ENCODE data around the gene YLPM1.
"Not testable (repeated sequence)": the region's sequence is repeated elsewhere in the genome, so short reads cannot be mapped to it uniquely, and the experiment has no call there.

Gene YLPM1

GRCh38 chr14:74756326-74756725 is 6.8 kb upstream of the YLPM1 start:
- TF ChIP-seq, protein P1, sequence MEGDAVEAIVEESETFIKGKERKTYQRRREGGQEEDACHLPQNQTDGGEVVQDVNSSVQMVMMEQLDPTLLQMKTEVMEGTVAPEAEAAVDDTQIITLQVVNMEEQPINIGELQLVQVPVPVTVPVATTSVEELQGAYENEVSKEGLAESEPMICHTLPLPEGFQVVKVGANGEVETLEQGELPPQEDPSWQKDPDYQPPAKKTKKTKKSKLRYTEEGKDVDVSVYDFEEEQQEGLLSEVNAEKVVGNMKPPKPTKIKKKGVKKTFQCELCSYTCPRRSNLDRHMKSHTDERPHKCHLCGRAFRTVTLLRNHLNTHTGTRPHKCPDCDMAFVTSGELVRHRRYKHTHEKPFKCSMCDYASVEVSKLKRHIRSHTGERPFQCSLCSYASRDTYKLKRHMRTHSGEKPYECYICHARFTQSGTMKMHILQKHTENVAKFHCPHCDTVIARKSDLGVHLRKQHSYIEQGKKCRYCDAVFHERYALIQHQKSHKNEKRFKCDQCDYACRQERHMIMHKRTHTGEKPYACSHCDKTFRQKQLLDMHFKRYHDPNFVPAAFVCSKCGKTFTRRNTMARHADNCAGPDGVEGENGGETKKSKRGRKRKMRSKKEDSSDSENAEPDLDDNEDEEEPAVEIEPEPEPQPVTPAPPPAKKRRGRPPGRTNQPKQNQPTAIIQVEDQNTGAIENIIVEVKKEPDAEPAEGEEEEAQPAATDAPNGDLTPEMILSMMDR (IDR thresholded peaks at IDR 0.05), result no peak
- no peak overlapping the region for H3K27ac Mint-ChIP-seq
- H3K9me3 Mint-ChIP-seq, result peaks cover 22% of the 10 kb centered on the region

GRCh38 chr14:74758505-74758904 is 4.6 kb upstream of the YLPM1 start:
- not testable (repeated sequence) for H3K27ac Mint-ChIP-seq; H3K36me3 Mint-ChIP-seq (ENCODE audit: low read depth); H3K4me1 Mint-ChIP-seq; H3K4me3 Mint-ChIP-seq; H3K9me3 Mint-ChIP-seq; DNase-seq
- peaks cover 46% of the 10 kb centered on the region for H3K27me3 Mint-ChIP-seq (ENCODE audit: low read depth, poor library complexity)

More at GRCh38 chr14:74756326-74756725, 6.8 kb upstream of the YLPM1 start:
- no peak overlapping the region for H3K4me3 Mint-ChIP-seq
- peaks cover 46% of the 10 kb centered on the region for H3K27me3 Mint-ChIP-seq (ENCODE audit: low read depth, poor library complexity)
- DNase-seq, result no peak
- H3K36me3 Mint-ChIP-seq (ENCODE audit: low read depth), result peaks cover 9% of the 10 kb centered on the region
- H3K4me1 Mint-ChIP-seq, result no peaks in the 10 kb centered on the region

DNA sequence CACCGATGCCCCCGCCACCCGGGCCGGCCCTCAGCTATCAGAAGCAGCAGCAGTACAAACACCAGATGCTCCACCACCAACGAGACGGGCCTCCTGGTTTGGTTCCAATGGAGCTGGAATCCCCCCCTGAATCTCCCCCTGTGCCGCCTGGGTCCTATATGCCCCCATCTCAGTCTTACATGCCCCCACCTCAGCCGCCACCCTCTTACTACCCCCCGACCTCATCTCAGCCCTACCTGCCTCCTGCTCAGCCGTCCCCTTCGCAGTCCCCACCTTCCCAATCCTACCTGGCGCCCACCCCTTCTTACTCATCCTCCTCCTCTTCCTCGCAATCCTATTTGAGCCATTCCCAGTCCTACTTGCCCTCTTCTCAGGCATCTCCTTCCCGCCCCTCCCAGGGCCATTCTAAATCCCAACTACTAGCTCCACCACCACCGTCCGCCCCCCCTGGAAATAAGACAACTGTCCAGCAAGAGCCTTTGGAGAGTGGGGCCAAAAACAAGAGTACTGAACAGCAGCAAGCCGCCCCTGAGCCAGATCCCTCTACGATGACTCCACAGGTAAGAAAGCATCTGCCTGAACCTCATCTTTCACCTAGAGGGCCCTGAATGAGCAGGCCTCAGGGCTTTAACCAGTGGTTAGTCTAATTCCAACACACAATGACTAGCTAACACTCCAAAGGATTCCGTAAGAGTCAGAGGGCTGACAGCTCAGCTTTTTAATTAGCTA is 851 bp downstream of the YLPM1 start:
- DNase-seq, result peak; percentile 6
- Mint-ChIP-seq H3K9me3 (peaks cover 9% of the 10 kb centered on the region), H3K27ac (peak overlapping the region; percentile 86), H3K36me3 (ENCODE audit: low read depth) (peaks cover 36% of the 10 kb centered on the region), H3K4me3 (peak overlapping the region; percentile 99), H3K4me1 (peaks cover 47% of the 10 kb centered on the region), H3K27me3 (ENCODE audit: low read depth, poor library complexity) (peaks cover 25% of the 10 kb centered on the region)
- TF ChIP-seq, protein P1 (IDR thresholded peaks at IDR 0.05), result no peak

DNA sequence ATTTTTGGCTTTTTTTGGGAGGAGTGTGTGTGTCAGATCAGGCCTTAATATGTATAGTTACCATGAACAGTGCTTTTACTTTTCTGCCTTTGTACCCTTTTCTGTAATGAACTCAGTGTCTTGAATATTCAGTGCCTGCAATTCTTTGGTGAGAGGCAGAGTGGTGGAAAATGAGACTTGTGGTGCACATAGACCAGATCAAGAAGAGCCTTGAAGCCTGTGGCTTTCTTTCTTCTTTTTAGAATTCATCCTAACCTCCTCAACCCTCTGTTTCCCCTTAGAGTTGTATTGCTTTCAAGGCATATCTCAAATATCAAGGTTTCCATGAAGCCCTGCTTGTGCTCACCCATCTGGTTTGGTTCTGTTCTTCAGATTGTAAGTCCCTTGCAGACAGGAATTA is 2.6 kb downstream of the YLPM1 start:
- no peak overlapping the region for H3K27ac Mint-ChIP-seq
- peak overlapping the region; percentile 99 for H3K4me3 Mint-ChIP-seq
- peaks cover 7% of the 10 kb centered on the region for H3K27me3 Mint-ChIP-seq (ENCODE audit: low read depth, poor library complexity)
- peaks cover 9% of the 10 kb centered on the region for H3K9me3 Mint-ChIP-seq
- peaks cover 38% of the 10 kb centered on the region for H3K36me3 Mint-ChIP-seq (ENCODE audit: low read depth)
- peaks cover 47% of the 10 kb centered on the region for H3K4me1 Mint-ChIP-seq
- no peak for DNase-seq
- TF ChIP-seq, protein P1 (IDR thresholded peaks at IDR 0.05), result no peak

DNA sequence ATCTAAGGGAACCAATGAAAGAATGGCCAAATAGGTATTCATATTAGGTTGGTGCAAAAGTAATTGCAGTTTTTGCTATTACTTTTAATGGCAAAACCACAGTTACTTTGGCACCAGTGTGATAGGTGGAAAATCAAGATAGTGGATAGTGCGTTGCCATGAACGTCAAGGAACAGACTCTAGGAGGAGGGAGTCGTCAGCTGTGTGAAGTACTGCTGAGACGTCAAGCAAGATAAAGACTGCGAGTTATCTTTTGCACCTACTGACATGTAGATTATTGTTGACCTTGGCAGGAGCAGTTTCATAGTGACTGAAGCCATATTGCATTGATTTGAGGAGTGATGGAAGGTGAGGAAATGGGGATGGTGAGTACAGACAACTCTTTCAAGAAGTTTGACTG is 8.3 kb downstream of the YLPM1 start:
- peaks cover 9% of the 10 kb centered on the region for H3K9me3 Mint-ChIP-seq
- H3K4me1 Mint-ChIP-seq, result peaks cover 19% of the 10 kb centered on the region
- no peaks in the 10 kb centered on the region for H3K27me3 Mint-ChIP-seq (ENCODE audit: low read depth, poor library complexity)

DNA sequence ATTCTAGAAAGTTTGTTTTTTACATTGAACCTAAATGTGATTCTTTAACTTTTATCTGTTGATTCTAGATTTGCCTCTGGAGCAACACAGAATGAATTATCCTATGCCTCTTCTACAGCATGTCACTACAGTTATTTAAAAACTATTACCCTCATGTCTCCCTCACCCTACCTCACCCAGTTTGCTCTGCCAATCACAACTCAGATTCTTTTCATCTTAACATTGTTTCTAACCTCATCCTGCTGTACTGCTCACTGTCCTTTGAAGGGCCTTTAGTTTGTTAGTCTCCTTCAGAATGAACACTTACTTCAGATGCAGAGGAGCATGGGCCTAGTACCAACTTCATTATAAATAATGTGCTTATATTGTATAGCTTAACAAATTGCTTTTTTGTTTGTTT is 21.5 kb downstream of the YLPM1 start:
- DNase-seq, result no peak
- Mint-ChIP-seq H3K4me3 (no peak overlapping the region), H3K27me3 (ENCODE audit: low read depth, poor library complexity) (no peaks in the 10 kb centered on the region), H3K27ac (peak overlapping the region; percentile 78), H3K9me3 (peaks cover 4% of the 10 kb centered on the region), H3K4me1 (no peaks in the 10 kb centered on the region), H3K36me3 (ENCODE audit: low read depth) (peaks cover 89% of the 10 kb centered on the region)
- TF ChIP-seq, protein P1 (IDR thresholded peaks at IDR 0.05), result no peak

More for the DNA sequence above, 8.3 kb downstream of the YLPM1 start:
- Mint-ChIP-seq H3K27ac (no peak overlapping the region), H3K36me3 (ENCODE audit: low read depth) (peaks cover 55% of the 10 kb centered on the region), H3K4me3 (no peak overlapping the region)
- DNase-seq, result no peak
- TF ChIP-seq, protein P1 (IDR thresholded peaks at IDR 0.05), result no peak
